ENCODE measurements around the gene NXPH4. TPM values are rescaled to one million over a fixed set of nuclear protein-coding genes. Genes with fewer than 3 reads are reported as not detected.

Gene NXPH4
- total and polyA plus RNA-seq, 5 experiments from 2014 or later, result 0.41 to 0.55 TPM; not detected in 3

- DNase-seq (no peak), ATAC-seq (no peak)
- H3K36me3 Mint-ChIP-seq, result peaks cover 0 to 2% (median 0%) of the 10 kb centered on the region in 3 donors
- no peaks in the 10 kb centered on the region for H3K9me3 Mint-ChIP-seq
- no peak overlapping the region for H3K27ac Mint-ChIP-seq
- H3K4me3 Mint-ChIP-seq, result no peak overlapping the region
- POLR2A ChIA-PET, result no interaction called here
- H3K4me1 Mint-ChIP-seq, result peaks cover 0 to 2% (median 0%) of the 10 kb centered on the region in 4 donors
- H3K27me3 Mint-ChIP-seq, result no peaks in the 10 kb centered on the region
These were observed 17.4 kb upstream of the NXPH4 start for GRCh38 chr12:57199191-57199590.

DNA sequence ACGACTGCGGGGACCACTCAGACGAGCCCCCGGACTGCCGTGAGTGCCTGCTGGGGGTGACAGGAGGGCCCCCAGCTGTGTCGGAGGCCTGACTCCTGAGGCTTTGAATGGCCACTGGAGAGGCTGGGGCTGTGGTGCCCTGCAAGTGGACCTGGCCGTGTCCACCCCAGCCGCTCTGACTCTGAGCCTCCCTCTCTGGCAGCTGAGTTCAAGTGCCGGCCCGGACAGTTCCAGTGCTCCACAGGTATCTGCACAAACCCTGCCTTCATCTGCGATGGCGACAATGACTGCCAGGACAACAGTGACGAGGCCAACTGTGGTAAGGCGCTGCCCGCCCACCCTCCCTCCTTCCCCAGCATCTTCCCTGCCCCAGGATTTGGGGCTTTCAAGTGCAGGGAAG lies 16.1 kb upstream of the NXPH4 start:
- H3K9me3 Mint-ChIP-seq, result no peaks in the 10 kb centered on the region
- no peak for ATAC-seq
- POLR2A ChIA-PET, result no interaction called here
- peaks cover 0 to 2% (median 0%) of the 10 kb centered on the region in 3 donors for H3K36me3 Mint-ChIP-seq
- no peaks in the 10 kb centered on the region for H3K27me3 Mint-ChIP-seq
- no peak overlapping the region for H3K4me3 Mint-ChIP-seq
- H3K27ac Mint-ChIP-seq, result no peak overlapping the region
- DNase-seq, result no peak
- peaks cover 0 to 2% (median 0%) of the 10 kb centered on the region in 4 donors for H3K4me1 Mint-ChIP-seq

GRCh38 chr12:57201219-57201618 lies 15.4 kb upstream of the NXPH4 start:
- POLR2A ChIA-PET, result no interaction called here
- DNase-seq (no peak), ATAC-seq (no peak)
- Mint-ChIP-seq H3K36me3 (peaks cover 0 to 2% (median 0%) of the 10 kb centered on the region in 3 donors), H3K9me3 (no peaks in the 10 kb centered on the region), H3K4me3 (no peak overlapping the region), H3K27ac (no peak overlapping the region), H3K4me1 (peaks cover 0 to 2% (median 0%) of the 10 kb centered on the region in 4 donors), H3K27me3 (no peaks in the 10 kb centered on the region)

DNA sequence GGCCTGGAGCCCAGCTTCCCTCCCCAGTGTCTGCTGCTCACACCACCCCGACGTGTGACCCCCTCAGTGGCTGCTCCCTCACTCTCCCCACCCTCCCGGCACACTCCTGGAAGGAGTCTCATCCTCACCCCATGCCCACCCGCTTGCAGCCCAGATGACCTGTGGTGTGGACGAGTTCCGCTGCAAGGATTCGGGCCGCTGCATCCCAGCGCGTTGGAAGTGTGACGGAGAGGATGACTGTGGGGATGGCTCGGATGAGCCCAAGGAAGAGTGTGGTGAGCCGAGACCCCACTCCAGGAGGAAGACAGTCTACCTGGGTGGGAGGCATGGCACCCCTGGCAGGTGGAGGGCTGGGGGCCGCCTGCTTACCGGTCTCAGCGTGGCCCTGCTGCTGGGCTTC lies 15.0 kb upstream of the NXPH4 start:
- DNase-seq, result no peak
- Mint-ChIP-seq H3K27ac (no peak overlapping the region), H3K27me3 (no peaks in the 10 kb centered on the region), H3K9me3 (no peaks in the 10 kb centered on the region), H3K4me3 (no peak overlapping the region), H3K36me3 (peaks cover 0 to 2% (median 0%) of the 10 kb centered on the region in 3 donors), H3K4me1 (peaks cover 0 to 2% (median 0%) of the 10 kb centered on the region in 4 donors)
- POLR2A ChIA-PET, result no interaction called here
- ATAC-seq, result no peak

GRCh38 chr12:57202321-57202720 lies 14.3 kb upstream of the NXPH4 start:
- Mint-ChIP-seq H3K9me3 (no peaks in the 10 kb centered on the region), H3K27ac (no peak overlapping the region), H3K4me3 (no peak overlapping the region), H3K27me3 (no peaks in the 10 kb centered on the region), H3K4me1 (peaks cover 0 to 2% (median 0%) of the 10 kb centered on the region in 4 donors), H3K36me3 (peaks cover 0 to 2% (median 0%) of the 10 kb centered on the region in 3 donors)
- ATAC-seq, result no peak
- no peak for DNase-seq
- POLR2A ChIA-PET, result no interaction called here

DNA sequence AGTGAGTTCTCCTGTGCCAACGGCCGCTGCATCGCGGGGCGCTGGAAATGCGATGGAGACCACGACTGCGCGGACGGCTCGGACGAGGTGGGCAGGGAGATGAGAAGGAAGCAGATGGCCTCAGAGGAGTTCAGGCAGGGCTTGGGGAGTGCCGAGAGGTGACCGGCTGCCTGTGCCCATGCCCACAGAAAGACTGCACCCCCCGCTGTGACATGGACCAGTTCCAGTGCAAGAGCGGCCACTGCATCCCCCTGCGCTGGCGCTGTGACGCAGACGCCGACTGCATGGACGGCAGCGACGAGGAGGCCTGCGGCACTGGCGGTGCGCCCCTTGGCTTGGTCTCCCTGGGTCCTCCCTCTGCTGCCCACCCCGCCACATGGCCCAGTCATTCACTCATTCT lies 13.4 kb upstream of the NXPH4 start:
- DNase-seq (no peak), ATAC-seq (no peak)
- H3K27me3 Mint-ChIP-seq, result no peaks in the 10 kb centered on the region
- H3K27ac Mint-ChIP-seq, result no peak overlapping the region
- POLR2A ChIA-PET, result no interaction called here
- no peaks in the 10 kb centered on the region for H3K36me3 Mint-ChIP-seq
- no peaks in the 10 kb centered on the region for H3K9me3 Mint-ChIP-seq
- no peak overlapping the region for H3K4me3 Mint-ChIP-seq
- peaks cover 0 to 2% (median 0%) of the 10 kb centered on the region in 4 donors for H3K4me1 Mint-ChIP-seq

DNA sequence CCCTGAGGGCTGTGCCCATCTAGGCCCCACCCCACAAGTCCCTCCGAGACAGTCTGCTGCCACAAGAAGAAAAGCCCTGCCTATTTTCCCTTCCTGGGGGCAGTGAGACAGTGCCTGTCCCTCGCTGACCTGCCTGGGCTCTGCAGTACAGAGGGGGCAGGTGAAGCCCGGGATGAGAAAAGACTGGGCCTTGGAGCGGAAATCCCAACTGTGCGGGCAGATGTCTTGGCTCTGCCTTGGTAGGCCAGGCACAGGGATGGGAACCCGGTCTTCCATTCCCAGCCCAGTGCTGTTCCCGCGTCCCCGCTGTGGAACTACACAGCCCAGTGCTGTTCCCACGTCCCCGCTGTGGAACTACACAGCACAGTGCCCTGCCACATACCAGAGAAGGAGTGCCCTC lies 12.8 kb upstream of the NXPH4 start:
- Mint-ChIP-seq H3K36me3 (no peaks in the 10 kb centered on the region), H3K27me3 (no peaks in the 10 kb centered on the region), H3K27ac (no peak overlapping the region), H3K4me3 (no peak overlapping the region), H3K9me3 (no peaks in the 10 kb centered on the region), H3K4me1 (peaks cover 0 to 2% (median 0%) of the 10 kb centered on the region in 4 donors)
- ATAC-seq (no peak), DNase-seq (no peak)
- POLR2A ChIA-PET, result no interaction called here

DNA sequence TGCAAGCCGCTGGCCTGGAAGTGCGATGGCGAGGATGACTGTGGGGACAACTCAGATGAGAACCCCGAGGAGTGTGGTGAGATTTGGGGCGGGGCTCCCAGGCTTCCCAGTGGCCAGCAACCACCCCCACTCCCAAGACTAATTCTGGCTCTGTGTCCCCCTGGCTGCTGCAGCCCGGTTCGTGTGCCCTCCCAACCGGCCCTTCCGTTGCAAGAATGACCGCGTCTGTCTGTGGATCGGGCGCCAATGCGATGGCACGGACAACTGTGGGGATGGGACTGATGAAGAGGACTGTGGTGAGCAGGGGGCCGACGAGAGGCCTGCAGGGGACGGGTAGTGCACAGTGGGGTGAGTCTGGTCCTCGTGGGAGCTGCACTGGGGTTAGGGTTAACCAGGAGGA lies 12.1 kb upstream of the NXPH4 start:
- no peaks in the 10 kb centered on the region for H3K9me3 Mint-ChIP-seq
- no peak overlapping the region for H3K27ac Mint-ChIP-seq
- no peaks in the 10 kb centered on the region for H3K36me3 Mint-ChIP-seq
- H3K27me3 Mint-ChIP-seq, result no peaks in the 10 kb centered on the region
- no peak overlapping the region for H3K4me3 Mint-ChIP-seq
- no peak for ATAC-seq
- H3K4me1 Mint-ChIP-seq, result peaks cover 0 to 2% (median 0%) of the 10 kb centered on the region in 4 donors
- POLR2A ChIA-PET, result no interaction called here
- no peak for DNase-seq

- no peaks in the 10 kb centered on the region for H3K36me3 Mint-ChIP-seq
- DNase-seq (no peak), ATAC-seq (no peak)
- peaks cover 0 to 2% (median 0%) of the 10 kb centered on the region in 4 donors for H3K4me1 Mint-ChIP-seq
- no peaks in the 10 kb centered on the region for H3K27me3 Mint-ChIP-seq
- POLR2A ChIA-PET, result interaction anchor here (0.5 kb wide), 1 partner anchor 1199 kb away, joined by 4 read pairs; no protein-coding TSS in a partner anchor
- no peaks in the 10 kb centered on the region for H3K9me3 Mint-ChIP-seq
- no peak overlapping the region for H3K4me3 Mint-ChIP-seq
- H3K27ac Mint-ChIP-seq, result no peak overlapping the region
These were observed 11.4 kb upstream of the NXPH4 start for GRCh38 chr12:57205186-57205585.

DNA sequence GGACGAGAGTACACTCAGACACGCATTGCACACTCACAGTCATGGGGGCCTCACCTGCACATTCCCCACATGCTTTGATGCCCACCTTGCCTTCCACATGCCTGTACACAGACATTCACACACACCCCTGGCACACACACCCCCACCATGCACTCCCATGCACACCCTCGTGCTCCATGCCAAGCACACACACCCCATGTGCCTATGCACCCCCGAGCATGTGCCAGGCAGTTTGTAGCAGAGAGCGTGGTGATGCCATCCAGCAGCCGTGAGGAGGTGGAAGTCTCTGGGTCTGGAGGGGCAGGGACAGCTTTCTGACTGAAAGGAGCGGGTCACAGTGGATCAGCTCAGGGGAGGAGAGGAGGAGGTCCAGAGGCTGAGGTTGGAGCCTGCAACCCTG lies 10.7 kb upstream of the NXPH4 start:
- H3K27me3 Mint-ChIP-seq, result no peaks in the 10 kb centered on the region
- no peaks in the 10 kb centered on the region for H3K9me3 Mint-ChIP-seq
- POLR2A ChIA-PET, result no interaction called here
- DNase-seq (no peak), ATAC-seq (no peak)
- peaks cover 0 to 2% (median 0%) of the 10 kb centered on the region in 4 donors for H3K4me1 Mint-ChIP-seq
- H3K27ac Mint-ChIP-seq, result no peak overlapping the region
- H3K36me3 Mint-ChIP-seq, result no peaks in the 10 kb centered on the region
- H3K4me3 Mint-ChIP-seq, result no peak overlapping the region

DNA sequence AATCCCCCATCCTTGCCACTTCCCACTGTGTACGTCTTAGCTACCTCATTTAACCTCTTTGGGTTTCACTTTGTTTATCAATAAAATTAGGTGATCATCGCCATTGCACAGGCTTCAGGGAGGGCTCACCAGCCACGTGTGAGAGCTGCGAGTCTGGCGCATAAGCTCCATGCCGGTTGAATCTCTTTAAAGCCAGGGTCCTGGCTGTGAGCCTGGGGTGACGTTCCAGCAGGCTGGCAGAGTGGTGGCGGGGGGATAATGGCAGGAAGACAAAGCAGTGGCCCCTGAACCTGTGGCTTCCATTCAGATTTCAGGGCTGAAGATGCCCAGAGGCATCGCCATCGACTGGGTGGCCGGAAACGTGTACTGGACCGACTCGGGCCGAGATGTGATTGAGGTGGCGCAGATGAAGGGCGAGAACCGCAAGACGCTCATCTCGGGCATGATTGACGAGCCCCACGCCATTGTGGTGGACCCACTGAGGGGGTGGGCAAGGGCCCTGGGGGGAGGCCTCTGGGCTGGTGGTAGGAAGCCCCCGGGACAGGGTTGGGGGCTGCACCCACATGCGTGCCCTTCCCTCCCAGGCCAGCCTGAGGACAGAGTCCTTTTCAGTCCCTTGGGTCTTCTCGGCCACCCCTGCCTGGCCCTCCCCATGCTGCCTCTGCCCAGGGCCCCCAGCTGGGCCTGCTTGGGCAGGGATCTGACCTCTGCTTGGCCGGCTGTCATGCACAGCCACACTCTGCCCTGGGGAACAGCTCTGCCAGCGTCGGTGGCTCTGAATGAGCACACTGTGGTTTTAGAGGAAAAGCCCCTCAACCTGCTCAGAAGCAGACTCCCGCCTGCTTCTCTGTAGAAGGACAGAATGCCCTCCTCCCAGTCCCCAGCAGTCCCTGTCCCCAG lies 8.6 kb upstream of the NXPH4 start:
- Mint-ChIP-seq H3K4me1 (peaks cover 0 to 3% (median under 1%) of the 10 kb centered on the region in 4 donors), H3K36me3 (no peaks in the 10 kb centered on the region), H3K27me3 (peaks cover 0 to 4% (median 0%) of the 10 kb centered on the region in 5 donors), H3K9me3 (no peaks in the 10 kb centered on the region), H3K27ac (no peak overlapping the region), H3K4me3 (no peak overlapping the region)
- ATAC-seq, result no peak
- POLR2A ChIA-PET, result no interaction called here
- no peak for DNase-seq

- Mint-ChIP-seq H3K36me3 (no peaks in the 10 kb centered on the region), H3K9me3 (no peaks in the 10 kb centered on the region), H3K4me1 (peaks cover 6 to 8% (median 7%) of the 10 kb centered on the region in 4 donors), H3K4me3 (no peak overlapping the region), H3K27ac (no peak overlapping the region), H3K27me3 (peaks cover 6 to 11% (median 6%) of the 10 kb centered on the region in 5 donors)
- POLR2A ChIA-PET, result no interaction called here
- no peak for ATAC-seq
- DNase-seq, result no peak
These were observed 7.8 kb upstream of the NXPH4 start for GRCh38 chr12:57208631-57209282.

- no peak for DNase-seq
- POLR2A ChIA-PET, result no interaction called here
These were observed 6.7 kb upstream of the NXPH4 start for GRCh38 chr12:57209916-57210315.

More at GRCh38 chr12:57209916-57210315, 6.7 kb upstream of the NXPH4 start:
- Mint-ChIP-seq H3K36me3 (no peaks in the 10 kb centered on the region), H3K27me3 (peaks cover 16 to 22% (median 17%) of the 10 kb centered on the region in 5 donors), H3K4me3 (no peak overlapping the region), H3K4me1 (peaks cover 15 to 20% (median 18%) of the 10 kb centered on the region in 4 donors), H3K27ac (no peak overlapping the region), H3K9me3 (no peaks in the 10 kb centered on the region)
- no peak for ATAC-seq

All from naive thymus-derived CD8-positive, alpha-beta T cell (primary cell).